HG03196 (cell line): ENCODE data around the gene GPRASP2.
"Not testable (repeated sequence)": the region's sequence is repeated elsewhere in the genome, so short reads cannot be mapped to it uniquely, and the experiment has no call there.

Experiments used
- ATAC-seq: cut with Tn5 transposase; IDR thresholded peaks from one replicate; pipeline ENCODE4 v1.9.1; 2021; ENCODE audit not compliant: unreplicated experiment

GPRASP2 gene

DNA sequence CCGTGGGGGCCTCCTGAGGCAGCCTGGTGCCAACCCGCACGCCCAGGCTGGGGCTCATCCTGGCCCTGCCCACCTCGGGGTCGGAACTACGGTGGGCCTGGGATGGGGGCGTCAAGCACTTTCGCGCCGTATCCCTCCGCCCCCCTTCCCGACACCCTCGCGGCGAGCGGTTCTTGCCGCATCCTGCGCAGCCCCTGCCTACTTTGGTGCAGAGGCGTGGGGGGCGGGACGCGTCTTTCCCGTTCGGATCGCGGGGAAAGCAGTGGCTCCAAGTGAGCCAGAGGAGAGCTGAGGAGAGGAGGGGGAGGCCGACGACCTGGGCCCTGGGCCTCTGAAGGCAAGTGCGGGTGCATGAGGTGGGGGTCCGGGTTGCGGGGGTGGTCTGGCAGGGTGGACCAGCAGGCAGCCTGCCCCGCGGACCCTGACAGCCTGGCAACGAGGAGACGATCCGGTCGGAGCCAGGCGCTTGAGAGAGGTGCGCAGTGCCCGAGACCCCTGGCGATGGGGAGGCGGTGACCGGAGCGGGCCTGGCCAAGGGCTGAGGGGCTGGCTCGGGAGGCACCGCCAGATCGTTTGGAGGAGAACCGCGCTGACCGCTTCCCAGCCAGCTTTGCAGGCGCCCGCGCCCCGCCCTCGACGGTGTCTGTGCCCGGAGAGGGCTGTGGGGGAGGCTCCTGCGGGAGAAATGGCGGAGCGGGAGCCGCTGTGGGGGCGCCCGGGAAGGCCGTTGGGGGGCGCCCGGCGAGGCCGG is at the start of gene GPRASP2:
Gene GPRASP2 (plus strand): TSS at position 233 of the 751 bp plus-strand sequence. CDS start 2,422 bp downstream, outside the sequence.
- ATAC-seq = no peak

GRCh38 chrX:102663820-102664219 is 48.4 kb upstream of the GPRASP2 start:
- ATAC-seq = not testable (repeated sequence)

DNA sequence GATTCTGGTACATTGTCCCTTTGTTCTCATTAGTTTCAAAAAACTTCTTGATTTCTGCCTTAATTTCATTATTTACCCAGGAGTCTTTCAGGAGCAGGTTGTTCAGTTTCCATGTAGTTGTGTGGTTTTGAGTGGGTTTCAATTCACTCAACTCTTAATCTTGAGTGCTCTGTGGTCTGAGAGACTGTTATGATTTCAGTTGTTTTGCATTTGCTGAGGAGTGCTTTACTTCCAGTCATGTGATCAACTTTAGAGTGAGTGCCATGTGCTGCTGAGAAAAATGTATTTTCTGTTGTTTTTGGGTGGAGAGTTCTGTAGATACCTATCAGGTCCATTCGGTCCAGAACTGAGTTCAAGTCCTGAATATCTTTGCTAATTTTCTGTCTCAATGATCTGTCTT is 45.2 kb upstream of the GPRASP2 start:
- not testable (repeated sequence) for ATAC-seq

GRCh38 chrX:102669526-102669925 is 42.7 kb upstream of the GPRASP2 start:
- ATAC-seq = no peak

GRCh38 chrX:102672856-102673255 is 39.4 kb upstream of the GPRASP2 start:
- ATAC-seq = no peak

DNA sequence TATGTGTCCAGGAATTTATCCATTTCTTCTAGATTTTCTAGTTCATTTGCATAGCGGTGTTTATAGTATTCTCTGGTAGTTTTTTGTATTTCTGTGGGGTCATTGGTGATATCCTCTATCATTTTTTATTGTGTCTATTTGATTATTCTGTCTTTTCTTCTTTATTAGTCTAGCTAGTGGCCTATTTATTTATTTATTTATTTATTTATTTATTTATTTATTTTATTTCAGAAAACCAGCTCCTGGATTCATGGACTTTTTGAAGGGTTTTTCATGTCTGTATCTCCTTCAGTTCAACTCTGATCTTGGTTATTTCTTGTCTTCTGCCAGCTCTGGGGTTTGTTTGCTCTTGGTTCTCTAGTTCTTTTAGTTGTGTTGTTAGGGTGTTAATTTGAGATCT is 34.8 kb upstream of the GPRASP2 start:
- not testable (repeated sequence) for ATAC-seq

DNA sequence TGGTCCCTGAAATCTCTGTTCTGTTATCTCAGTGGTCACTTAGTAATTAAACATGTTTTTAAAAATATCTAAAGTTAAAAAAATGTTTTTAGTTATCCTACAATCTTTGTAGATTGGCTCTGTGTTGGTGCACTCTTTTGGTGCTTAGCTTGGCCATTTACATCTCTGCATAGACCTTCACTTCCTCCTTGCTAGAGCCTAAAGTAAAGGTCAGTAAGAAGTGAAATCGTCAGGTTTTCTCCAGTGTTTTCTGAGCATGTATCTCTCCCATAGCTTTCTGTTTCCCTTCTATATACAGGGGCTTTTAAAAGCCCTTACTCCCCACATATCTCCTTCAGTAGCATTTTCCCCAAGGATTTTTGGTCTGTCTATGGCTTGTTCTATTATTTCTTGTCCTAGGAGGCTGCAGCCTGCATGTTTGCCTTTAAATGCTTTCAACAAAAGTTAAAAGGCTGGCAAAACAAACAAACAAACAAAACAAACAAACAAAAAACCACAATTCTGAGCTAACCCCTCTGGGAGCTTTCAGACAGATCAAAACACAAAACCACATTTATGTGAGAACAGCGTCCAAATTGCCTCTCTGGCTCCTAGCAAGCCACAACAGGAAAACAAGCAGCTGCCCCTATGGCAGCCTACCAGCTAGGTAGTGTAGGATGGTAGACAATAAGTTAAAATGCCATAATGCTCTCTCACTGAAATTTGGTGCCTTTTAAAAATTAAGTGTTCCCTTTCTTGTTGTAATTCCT is 27.3 kb upstream of the GPRASP2 start:
- ATAC-seq = no peak

DNA sequence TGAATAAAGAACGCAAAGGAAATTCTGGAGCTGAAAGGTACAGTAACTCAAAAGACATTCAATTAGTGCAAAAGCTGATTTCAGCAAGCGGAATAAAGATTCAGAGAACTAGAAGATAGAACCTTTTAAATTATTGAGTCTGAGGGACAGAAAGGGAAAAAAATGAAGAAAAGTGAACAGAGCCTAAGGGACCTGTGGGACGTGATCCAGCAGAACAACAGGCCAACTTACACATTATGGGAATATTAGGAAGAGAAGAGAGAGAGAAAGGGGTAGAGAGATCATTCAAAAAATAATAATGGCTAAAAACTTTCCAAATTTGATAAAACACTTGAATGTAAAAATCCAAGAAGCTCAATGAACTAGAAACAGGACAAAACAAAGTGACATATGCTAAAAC is 17.5 kb upstream of the GPRASP2 start:
- no peak for ATAC-seq

GRCh38 chrX:102696306-102696705 is 15.9 kb upstream of the GPRASP2 start:
- ATAC-seq = no peak

GRCh38 chrX:102697494-102697893 is 14.8 kb upstream of the GPRASP2 start:
- no peak for ATAC-seq

GRCh38 chrX:102708900-102709299 is 3.3 kb upstream of the GPRASP2 start:
- no peak for ATAC-seq

- no peak for ATAC-seq
Observed at GRCh38 chrX:102711872-102712215, 404 bp upstream of the GPRASP2 start.

GRCh38 chrX:102712981-102713625 is 855 bp downstream of the GPRASP2 start:
- no peak for ATAC-seq

DNA sequence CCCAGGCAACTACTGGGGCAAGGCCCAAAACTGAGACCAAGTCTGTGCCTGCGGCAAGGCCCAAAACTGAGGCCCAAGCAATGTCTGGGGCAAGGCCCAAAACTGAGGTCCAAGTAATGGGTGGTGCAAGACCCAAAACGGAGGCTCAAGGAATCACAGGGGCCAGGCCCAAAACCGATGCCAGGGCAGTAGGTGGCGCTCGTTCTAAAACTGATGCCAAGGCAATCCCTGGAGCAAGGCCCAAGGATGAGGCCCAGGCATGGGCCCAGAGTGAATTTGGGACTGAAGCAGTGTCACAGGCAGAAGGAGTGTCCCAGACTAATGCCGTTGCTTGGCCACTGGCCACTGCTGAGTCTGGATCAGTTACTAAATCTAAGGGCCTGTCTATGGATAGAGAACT is 2.7 kb downstream of the GPRASP2 start:
- no peak for ATAC-seq

GRCh38 chrX:102715967-102716366 is 3.7 kb downstream of the GPRASP2 start:
- ATAC-seq = no peak

DNA sequence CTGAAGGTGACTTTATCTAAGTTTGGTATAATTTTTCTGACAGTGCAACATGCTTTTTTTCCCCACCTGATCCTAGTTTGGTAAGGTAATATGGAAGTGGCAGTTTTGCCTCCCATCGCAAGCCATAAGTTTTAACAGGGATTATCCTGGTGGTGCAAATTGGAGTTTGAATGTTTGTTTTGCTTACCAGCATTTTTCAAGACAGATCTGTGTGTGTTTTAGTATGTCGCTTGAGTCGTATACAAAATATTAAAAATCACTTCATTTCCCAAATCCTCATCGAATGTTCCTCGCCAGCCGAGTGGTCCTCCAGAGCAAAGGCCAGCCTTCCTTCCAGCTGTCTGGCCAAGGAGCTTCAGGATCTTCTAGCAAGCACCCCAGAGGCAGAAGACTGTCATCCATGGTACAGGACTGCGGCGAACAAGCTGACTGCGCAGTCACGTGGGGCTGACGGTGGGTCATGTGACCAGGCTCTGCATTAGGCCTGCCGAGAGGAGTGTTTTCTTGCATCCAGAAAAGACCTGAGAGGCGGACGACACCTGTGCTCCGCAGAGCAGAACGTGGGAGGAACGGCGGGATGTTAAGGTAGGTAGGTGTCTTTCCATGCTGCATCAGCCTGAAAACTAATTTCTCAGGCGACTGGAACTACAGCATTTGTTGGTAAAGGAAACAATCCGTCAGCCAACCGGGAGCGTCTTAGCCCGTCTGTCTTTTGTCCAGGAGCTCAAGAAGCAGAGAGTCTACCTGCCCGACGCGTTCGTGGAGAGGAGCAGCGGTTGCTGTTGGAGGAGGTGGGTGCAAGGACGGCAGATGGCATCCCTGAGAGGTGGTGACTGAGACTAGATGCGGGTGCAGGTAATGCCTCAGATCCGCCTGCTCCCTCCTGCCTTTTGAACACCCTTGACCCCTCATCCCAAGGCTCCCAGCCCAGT is 8.3 kb downstream of the GPRASP2 start, which contains the start of gene GPRASP3:
Gene GPRASP3 (plus strand): TSS at position 507 of the 932 bp plus-strand sequence. CDS start 28,253 bp downstream, outside the sequence.
- peak; percentile 92 for ATAC-seq

GRCh38 chrX:102721169-102721506 is 8.9 kb downstream of the GPRASP2 start:
- ATAC-seq = not testable (repeated sequence)

GRCh38 chrX:102723456-102723855 is 11.2 kb downstream of the GPRASP2 start:
- ATAC-seq = no peak

- no peak for ATAC-seq
Observed at GRCh38 chrX:102727761-102728160, 15.5 kb downstream of the GPRASP2 start.

- no peak for ATAC-seq
Observed at GRCh38 chrX:102728646-102729045, 16.4 kb downstream of the GPRASP2 start.

- no peak for ATAC-seq
Observed at GRCh38 chrX:102739657-102740056, 27.4 kb downstream of the GPRASP2 start.
